GM19025 (cell line): ENCODE measurements around the gene RIN3.

Experiments used
- ATAC-seq: cut with Tn5 transposase; IDR thresholded peaks from one replicate; pipeline ENCODE4 v1.9.1; 2021; ENCODE audit warnings: mild to moderate bottlenecking, low read depth, moderate library complexity; ENCODE audit not compliant: unreplicated experiment

The RIN3 gene

DNA sequence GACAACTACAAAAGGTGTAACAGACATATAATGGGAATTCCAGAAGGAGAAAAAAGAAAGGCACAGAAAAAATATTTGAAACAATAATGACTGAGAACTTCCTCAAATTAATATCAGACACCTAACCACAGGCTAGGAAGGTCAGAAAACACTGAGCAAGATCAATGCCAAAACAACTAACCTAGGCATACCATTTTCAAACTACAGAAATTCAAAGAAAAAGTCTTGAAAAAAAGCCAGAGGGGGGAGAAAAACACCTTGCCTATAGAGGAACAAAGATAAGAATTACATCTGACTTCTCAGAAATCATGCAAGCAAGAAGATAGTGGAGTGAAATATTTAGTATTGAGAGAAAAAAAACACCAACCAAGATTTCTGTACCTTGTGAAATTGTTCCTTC lies 77.8 kb downstream of the RIN3 start:
- ATAC-seq: no peak

DNA sequence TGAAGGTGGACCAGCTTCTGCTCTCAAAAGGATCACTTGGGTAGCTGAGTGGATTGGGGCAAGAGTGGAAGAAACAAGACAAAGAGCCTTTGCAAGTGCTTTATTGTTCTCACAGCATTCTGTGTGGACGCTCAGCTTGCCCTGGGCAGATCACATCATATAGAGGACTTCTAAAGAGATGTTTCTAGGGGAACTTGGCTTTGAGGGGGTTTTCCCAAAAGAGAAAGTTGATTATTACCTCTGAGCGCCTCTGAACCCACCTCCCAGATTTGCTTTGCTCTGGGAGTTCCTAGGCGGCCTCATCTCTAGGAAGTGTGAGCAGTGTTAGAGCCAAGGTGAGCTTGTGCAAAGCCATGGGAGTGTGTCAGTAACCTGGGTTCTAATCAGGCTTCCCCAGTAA lies 81.7 kb downstream of the RIN3 start:
- ATAC-seq: no peak

DNA sequence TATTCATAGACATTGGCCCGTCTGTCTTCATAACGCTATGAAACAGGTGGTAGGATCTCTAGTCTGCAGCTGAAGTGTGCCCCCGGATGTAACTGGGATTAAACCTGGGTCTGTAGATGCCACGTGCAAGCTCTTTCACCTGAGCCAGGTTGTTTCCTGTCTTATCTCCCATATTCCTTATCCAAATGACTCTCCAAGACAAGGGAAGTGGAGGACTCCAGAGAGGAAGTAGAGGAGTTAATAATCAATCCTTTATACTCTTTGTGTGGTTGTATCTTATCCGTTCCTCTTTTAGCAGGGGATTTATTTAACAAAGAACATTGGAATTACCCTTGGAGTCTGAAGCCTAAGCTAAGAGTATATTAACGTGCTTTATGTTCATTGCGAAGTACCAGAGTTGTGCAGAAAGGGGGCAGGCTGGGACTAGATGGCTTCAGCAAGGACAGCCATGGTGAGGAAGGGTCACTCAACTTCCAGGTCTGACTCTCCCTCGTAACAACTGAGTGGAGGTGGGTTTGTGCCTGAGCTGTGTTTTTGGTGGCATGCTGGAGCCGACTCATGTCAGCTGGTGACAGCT lies 82.8 kb downstream of the RIN3 start:
- ATAC-seq: no peak

DNA sequence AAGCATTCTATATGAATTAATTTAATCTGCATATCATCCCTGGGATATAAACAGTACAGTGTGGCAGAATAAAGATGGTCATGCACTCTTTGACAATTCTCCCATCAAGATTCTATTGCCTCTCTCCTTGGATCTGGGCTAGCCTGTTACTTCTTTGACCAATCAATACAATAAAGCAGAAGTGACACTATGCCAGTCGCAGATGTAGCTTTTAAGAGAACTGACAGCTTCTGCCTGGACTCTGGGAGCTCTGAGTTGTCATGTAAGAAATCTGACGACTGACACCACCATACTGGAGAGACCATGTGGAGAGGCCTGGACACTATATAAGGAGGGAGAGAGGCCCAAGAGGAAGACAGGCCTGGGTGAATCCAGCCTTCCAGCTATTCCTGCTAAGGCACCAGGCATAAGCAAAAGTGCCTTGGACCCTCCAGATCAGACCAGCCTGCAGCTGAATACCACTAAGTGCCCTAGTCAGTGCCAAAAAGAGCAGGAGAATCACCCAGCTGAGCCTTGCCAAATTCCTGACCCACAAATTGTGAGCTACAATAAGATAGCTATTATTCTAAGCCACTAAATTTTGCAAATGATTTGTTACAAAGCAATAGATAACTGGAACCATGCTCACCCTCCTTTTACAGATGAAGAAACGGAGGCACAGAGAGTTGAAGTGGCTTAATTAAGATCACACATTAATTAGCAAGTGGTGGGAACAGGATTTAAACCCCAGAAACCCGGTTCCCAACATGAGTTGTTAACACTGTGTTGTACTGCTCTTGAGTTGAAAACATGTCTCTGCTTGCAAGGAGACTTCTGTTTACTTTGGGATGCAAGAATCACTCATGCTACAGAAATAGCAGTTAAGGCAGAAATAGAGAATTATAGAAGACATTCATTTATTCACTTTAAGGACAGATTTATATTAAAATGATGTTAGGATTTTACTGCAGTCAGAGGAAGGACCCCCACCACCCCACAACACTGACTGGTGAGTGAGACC lies 84.6 kb downstream of the RIN3 start:
- ATAC-seq: no peak

DNA sequence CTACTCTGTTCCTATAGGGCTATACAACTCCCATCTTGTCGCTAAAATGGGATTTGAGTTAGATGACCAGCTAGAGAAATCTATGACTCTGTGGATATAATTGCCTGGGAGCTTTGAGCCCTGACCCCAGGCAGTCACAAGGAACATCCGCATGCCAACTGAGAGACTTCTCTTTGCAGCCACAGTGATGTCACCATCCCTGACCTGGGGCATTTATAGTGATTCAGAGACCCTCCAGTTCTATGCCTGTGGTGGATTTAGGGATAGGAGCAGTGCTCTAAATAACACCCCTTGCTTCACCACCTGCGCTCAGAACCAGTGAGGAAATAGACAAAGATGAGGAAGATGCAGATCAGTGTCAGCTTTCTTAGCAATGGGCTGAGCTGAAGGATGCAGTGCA lies 86.2 kb downstream of the RIN3 start:
- no peak for ATAC-seq

DNA sequence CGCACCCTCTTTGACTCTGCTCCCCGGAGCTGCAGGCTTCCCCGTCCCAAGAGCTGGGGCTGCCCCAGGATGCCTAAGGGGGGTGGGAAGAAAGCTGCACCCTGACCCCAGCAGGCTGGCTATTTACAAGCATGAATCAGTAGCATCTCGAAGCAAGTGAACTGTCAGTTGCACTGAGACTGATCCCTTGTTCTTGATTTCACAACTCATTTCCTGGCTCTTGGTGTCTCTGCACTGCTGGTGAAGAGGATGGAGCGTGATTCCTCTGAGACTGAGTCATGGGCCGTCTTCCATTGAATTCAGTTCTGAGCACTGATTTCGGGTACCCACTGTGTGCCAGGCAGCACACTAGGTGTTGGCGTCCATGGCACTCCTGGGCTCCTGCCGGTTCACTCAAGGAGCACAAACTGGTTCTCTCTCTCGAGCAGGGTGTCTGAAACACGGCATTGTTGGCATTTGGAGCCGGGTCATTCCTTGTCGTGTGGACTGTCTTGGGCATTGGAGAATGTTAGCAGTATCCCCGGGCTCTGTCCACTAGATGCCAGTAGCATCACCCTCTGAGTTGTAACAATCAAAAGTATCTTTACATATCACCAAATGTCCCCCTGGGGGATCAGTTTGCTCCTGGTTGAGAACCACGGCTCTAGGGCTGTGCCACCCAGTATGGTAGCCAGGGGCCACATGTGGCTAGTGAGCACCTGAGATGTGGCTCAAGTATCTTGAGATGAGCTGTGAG lies 86.9 kb downstream of the RIN3 start:
- no peak for ATAC-seq

DNA sequence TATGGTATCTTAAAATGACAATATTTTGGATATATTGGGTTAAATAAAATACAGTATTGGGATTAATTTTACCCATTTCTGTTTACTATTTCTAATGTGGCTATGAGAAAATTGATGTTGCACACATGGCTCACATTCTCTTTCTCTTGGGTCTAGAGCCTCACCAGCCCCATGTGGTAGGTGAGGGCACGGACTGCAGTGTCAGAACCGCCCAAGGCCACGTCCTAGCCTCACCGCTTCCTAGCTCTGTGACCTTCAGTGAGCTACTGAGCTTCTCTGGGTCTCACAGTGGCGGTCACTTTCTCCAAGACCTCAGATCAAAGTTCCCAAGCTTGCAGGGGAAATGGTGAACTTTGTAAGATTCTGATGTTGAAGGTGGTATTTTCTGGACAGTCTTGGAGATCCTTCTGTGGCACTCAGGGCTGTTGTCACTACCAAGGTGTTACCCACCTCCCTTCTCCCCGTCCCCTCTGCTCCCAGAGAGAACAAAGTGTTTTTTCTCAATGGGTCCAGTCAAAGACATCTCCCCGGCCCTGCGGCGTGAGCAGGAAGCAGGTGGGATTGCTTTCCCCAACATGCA lies 87.6 kb downstream of the RIN3 start:
- no peak for ATAC-seq

DNA sequence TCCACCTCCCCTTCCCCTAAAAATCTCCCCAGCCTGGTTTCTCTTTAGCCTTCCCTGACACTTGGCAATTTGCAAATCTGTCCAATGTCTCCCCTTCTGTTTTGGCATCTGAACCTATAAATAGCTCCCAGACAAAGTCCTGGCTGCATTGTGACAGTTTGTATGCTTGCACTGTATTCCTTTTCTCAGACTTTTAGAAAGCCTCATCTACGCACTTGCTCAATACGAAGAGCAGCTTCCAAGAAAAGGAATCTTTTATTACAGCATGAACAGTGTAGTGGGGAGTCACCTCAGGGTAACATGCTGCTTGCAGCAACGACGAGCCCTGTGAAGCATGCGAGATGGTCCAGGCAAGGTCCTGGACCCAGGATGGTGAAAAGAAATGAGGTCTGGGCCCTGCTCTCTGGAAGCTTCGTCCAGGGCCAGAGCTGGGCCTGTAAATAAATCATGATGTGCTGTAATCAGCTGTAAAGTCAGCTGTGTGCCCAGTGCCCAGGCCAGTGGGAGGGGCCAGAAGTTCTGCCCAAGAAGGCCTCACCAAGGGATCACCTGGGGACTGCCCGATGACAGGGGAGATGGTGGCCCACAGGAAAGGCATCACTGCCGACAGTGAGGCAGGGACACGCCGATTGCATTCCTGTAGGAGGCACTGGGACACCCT lies 88.3 kb downstream of the RIN3 start:
- no peak for ATAC-seq

DNA sequence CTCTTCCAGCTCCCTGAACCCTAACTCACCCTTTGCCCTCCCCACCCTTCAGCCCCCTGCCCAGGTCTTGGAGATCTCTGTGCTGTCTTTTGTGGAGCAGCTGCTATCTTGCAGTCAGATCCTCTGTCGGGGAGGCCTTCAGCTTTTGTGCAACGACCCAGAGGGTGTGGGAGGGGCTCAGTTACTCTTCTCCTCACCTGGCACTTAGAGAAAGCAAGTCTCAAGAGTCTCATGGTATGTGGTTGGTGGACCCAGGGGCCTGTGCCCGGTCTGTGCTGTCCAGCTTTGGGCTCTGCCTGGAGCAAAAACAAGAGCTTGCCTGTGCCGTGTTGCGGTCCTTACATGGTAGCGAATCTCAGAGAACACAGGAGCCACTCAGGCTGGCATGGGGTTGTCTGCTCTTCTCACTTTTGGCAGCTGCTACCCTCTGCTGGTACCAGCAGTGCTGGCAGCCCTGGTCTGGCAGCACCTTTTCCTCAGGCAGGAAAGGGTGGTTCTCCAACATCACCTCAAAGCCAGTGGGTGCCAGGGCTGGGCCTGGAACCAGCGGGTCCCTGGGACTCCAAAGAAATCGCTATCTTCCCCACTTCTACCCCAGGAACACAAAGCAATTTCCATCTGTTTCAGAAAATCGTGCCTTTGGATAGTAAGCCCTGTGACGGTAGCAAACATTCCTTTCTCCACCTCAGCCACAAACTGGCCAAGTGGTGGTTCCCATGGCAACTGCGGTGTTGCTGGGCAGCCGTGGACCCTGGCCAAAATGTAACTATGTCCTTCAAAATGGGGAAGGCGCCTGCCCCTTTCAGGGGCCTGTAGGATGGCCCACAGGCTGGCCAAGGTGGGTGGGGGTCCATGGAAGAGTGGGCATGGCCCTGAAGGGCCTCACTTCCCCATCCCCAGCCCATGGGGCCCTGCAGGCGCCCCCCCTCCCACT lies 90.0 kb downstream of the RIN3 start:
- ATAC-seq: no peak

DNA sequence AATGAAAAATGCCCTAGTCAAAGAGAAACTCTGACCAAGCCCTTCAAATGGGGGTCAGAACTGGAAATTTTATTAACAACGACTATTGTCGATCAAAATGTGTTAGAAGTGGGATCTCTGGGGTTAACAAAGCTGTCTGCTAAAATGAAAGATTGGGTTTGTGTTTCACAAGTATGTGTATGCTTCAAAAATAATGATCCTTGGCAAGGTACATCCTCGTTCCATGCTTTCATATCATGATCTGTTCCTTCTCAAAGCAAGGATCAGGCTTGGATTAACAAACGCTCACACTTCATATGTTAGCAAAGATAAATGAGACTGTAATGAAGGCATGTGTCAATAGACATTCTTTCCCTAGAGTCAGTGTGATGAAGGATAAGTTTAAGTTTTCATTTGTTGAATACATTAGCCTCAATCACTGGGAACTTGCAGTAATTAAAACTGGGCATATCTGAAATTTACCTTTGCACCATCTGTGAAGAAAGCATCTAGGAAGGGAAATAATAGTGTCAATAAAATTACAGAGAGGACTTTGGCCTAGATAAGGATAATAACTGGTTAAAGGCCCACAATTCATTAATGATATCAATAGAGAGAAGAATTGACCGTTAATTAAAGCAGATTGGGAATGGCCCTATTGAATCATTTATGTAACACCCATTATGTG lies 91.8 kb downstream of the RIN3 start:
- no peak for ATAC-seq

DNA sequence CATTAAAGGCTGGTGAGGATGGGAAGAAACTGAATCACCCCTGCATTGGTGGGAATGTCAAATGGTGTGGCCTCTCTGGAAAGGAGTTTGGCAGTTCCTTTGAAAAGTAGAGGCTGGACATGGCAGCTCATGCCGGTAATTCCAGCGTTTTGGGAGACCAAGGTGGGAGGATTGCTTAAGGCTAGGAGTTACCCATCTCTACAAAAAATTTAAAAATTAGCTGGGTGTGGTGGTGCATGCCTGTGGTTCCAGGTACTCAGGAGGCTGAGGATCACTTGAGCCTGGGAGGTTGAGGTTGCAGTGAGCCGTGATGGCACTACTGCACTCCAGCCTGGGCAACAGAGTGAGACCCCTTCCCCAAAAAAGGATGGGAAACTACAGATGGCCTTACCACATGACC lies 93.7 kb downstream of the RIN3 start:
- no peak for ATAC-seq

DNA sequence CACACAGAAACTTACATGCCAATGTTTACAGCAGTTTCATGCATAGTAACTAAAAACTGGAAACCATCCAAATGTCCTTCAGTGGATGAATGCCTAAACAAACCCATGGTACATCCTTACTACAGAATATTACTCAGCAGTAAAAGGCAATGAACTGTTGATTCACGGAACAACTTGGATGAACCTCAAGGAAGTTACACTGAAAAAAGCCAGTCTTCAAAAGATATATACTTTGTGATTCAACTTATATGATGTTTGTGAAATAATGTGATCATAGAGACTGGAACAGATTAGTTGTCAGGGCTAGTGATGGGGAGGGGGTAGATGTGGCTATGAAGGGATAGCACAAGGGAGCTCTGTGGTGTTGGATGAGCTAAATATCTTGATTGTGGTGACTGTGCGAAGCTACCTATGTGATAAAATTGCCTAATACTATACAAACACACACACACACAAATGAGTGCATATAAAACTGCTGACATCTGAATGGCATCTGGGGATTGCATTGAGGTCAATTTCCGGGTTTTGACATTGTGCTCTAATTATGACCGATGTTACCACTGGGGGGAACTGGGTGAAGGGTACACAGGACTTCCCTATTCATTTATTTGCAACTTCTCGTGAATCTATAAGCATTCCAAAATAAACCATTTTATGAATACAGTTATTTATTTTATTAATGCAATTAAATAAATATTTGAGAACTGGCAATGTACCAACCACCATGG lies 94.3 kb downstream of the RIN3 start:
- ATAC-seq: no peak

DNA sequence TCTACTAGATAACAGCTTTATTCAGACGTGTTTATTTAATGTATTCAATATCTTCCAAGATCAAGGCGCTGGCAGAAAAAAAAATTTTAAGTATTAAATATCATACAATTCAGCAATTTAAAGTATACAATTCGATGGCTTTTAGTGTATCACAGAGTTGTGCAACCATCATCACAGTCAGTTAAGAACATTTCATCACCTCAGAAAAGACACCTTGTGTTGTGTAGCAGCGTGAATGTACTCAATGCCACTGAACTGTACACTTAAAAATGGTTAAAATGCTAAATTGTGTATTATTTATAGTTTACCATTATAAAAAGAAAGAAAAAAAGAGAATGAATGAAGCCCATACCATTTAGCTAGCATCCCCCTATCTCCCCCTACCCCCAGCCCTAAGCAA lies 96.4 kb downstream of the RIN3 start:
- ATAC-seq: no peak

DNA sequence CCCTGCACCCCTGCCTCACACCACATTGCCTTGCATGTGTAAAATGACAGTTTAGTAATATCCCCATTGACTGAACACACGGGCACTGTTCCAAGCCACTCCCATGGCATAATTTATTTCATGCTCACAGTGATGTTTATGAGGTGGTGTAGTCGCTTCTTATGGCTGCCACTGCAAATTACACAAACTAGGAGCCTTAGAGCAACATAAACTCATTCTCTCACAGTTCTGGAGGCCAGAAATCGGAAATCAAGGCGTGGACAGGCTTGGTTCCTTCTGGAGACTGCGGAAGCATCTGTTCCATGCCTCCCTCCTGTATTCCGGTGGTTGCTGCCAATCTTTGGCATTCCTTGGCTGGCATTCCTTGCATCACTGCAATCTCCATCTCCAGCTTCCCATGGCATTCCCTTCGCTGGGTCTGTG lies 97.3 kb downstream of the RIN3 start:
- no peak for ATAC-seq

DNA sequence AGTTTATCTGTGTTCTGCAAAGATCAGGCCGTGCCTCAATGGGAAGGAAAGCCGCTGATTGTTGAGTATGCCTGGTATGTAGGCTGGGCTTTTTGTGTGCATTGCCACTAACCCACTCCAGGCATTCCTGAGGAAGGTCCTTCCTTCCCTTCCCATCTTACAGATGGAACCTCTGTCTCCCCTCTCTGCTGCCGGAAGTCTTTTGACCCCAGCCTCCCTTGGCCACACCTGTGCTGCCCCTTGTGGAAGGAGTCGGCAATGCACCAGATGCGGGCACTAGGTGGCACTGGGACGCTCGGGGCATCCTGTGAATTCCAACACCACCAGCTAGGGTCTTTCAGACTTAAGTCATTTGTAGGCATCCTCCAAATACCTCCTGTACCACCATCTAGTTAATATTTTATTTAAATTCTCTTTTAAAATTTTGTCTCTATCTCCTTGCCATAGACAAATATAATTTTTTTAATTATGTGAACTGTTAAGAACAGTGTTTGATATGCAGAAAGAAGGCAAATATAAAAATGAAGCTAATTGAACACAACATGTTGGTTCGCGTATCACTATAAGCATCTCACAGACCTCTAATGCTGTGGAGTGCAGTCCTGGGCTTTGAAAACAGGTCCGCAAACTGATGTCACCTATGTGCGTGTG lies 99.6 kb downstream of the RIN3 start:
- no peak for ATAC-seq

DNA sequence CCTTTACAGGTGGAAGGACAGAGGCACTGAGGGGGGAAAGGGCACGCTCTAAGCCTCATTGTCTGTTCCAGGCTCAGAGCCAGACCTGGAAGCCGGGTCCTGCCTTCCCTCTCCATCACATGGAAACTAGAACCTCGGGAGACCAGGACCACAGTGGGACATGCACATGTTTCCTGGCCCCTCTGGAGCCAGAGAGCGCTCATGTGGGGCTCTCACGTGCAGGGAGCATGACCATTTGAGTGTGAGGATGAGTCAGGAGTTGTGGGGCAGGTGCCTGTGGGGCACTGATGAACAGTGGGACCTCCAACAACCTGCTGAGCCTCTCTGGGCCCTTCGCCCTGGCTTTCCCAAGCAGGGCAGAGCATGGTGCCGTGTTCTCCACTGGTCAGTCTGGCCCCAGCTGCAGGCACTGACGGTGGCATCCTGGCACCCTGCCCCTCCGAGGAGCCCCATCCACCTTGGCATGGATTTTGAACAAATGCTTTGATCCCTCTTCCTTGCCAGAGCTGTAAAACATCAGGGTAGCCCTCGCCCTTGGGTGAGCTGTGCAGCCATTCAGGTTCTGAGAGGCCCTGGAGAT lies 100.2 kb downstream of the RIN3 start:
- ATAC-seq: no peak

DNA sequence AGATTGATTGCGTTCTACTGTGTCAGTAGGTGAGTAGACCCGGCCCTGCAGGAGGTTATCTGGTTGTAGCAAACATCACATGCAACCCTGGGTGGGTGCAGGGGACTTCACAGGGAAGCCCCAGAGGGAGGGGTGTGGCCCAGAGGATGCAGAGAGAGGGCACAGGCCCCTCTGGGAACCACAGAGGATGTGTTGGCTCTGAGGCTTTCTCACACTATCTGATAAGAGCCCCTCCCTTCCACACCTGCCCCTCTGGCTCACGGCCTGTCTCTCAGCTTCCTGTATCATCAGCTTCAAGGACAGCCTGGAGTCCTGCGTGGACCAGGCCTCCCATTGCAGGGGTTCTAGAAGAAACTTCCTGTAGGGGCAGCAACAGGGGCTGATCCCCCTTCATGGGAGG lies 101.9 kb downstream of the RIN3 start:
- peak; percentile 87 for ATAC-seq
